Mammary epithelial cell (primary cell): ENCODE results near the gene NEK10.

Experiments
- CTCF ChIP-seq, 2 donors: IDR thresholded peaks in 1 of 2; conservative IDR thresholded peaks in 1 of 2; 2 replicates each; pipeline ENCODE4 v1.5.1; 2011 to 2012; ENCODE audit warnings: inconsistent platforms in 2 of 2, low read length in 2 of 2, mild to moderate bottlenecking in 2 of 2, control low read depth in 1 of 2, low read depth in 1 of 2; ENCODE audit not compliant: insufficient read depth in 1 of 2; ENCODE audit errors: extremely low read depth in 1 of 2
- EZH2 ChIP-seq: IDR thresholded peaks from 2 replicates; pipeline ENCODE4 v1.6.1; 2012; ENCODE audit warnings: low read length, inconsistent platforms, borderline replicate concordance

GRCh38 chr3:27352047-27352446 is 17.1 kb downstream of the NEK10 start:
- no peak for TF ChIP-seq CTCF (conservative IDR thresholded peaks at IDR 0.05 in 1 of 2, IDR thresholded peaks at IDR 0.05 in 1 of 2; ENCODE audit: extremely low read depth in 1 of 2, insufficient read depth in 1 of 2, low read depth in 1 of 2, low read length in 2 of 2)
- TF ChIP-seq EZH2: no peak
